ENCODE results near the gene UQCRC1. TPM values are rescaled to one million over a fixed set of nuclear protein-coding genes. Genes with fewer than 3 reads are reported as not detected.

Gene UQCRC1
- polyA plus RNA-seq, 1 donor, result 204 TPM

- no peak for DNase-seq (ENCODE audit: low read depth)
These were observed 24.3 kb upstream of the UQCRC1 start for GRCh38 chr3:48633743-48634142.

- DNase-seq (ENCODE audit: low read depth), result no peak
These were observed 23.8 kb upstream of the UQCRC1 start for GRCh38 chr3:48633256-48633655.

- no peak for DNase-seq (ENCODE audit: low read depth)
These were observed 22.3 kb upstream of the UQCRC1 start for GRCh38 chr3:48631516-48632448.

- no peak for DNase-seq (ENCODE audit: low read depth)
These were observed 21.4 kb upstream of the UQCRC1 start for GRCh38 chr3:48630833-48631232.

- no peak for DNase-seq (ENCODE audit: low read depth)
These were observed 21.0 kb upstream of the UQCRC1 start for GRCh38 chr3:48630407-48630806.

- DNase-seq (ENCODE audit: low read depth), result no peak
These were observed 20.4 kb upstream of the UQCRC1 start for GRCh38 chr3:48629894-48630293.

- no peak for DNase-seq (ENCODE audit: low read depth)
These were observed 19.0 kb upstream of the UQCRC1 start for GRCh38 chr3:48628277-48629017.

- no peak for DNase-seq (ENCODE audit: low read depth)
These were observed 16.2 kb upstream of the UQCRC1 start for GRCh38 chr3:48625600-48625999.

- DNase-seq (ENCODE audit: low read depth), result no peak
These were observed 15.3 kb upstream of the UQCRC1 start for GRCh38 chr3:48624767-48625166.

- DNase-seq (ENCODE audit: low read depth), result no peak
These were observed 14.6 kb upstream of the UQCRC1 start for GRCh38 chr3:48623851-48624547.

- DNase-seq (ENCODE audit: low read depth), result no peak
These were observed 12.0 kb upstream of the UQCRC1 start, which contains the start of gene TMEM89 for GRCh38 chr3:48621461-48621869. Gene TMEM89, minus strand, starts transcription at chr3:48621769. Its CDS starts 13 bp downstream, at chr3:48621756.

- DNase-seq (ENCODE audit: low read depth), result no peak
These were observed 10.4 kb upstream of the UQCRC1 start for GRCh38 chr3:48619541-48620524.

GRCh38 chr3:48617559-48617958 is 8.1 kb upstream of the UQCRC1 start:
- no peak for DNase-seq (ENCODE audit: low read depth)

- DNase-seq (ENCODE audit: low read depth), result no peak
These were observed 4.6 kb upstream of the UQCRC1 start for GRCh38 chr3:48614044-48614443.

GRCh38 chr3:48612309-48612708 is 2.9 kb upstream of the UQCRC1 start:
- no peak for DNase-seq (ENCODE audit: low read depth)

- no peak for DNase-seq (ENCODE audit: low read depth)
These were observed 1.9 kb downstream of the UQCRC1 start for GRCh38 chr3:48607519-48607918.

GRCh38 chr3:48601622-48601994 is 7.8 kb downstream of the UQCRC1 start:
- no peak for DNase-seq (ENCODE audit: low read depth)

- DNase-seq (ENCODE audit: low read depth), result no peak
These were observed 8.5 kb downstream of the UQCRC1 start for GRCh38 chr3:48600711-48601621.

GRCh38 chr3:48599509-48600285 is 9.7 kb downstream of the UQCRC1 start:
- DNase-seq (ENCODE audit: low read depth), result no peak
